ENCODE data around the gene TBL1XR1.
"Not testable (repeated sequence)": the region's sequence is repeated elsewhere in the genome, so short reads cannot be mapped to it uniquely, and the experiment has no call there.

TBL1XR1 gene

GRCh38 chr3:177213801-177214535 is 16.7 kb upstream of the TBL1XR1 start:
- DNase-seq = no peak
- Mint-ChIP-seq H3K27me3 (no peaks in the 10 kb centered on the region), H3K4me1 (peaks cover 3 to 8% of the 10 kb centered on the region in 2 donors), H3K27ac (no peak overlapping the region), H3K36me3 (no peaks in the 10 kb centered on the region), H3K9me3 (no peaks in the 10 kb centered on the region), H3K4me3 (no peak overlapping the region)
- ATAC-seq (replicated peaks) = no peak

GRCh38 chr3:177212756-177213155 is 15.5 kb upstream of the TBL1XR1 start:
- Mint-ChIP-seq H3K4me3 (no peak overlapping the region), H3K27me3 (no peaks in the 10 kb centered on the region), H3K36me3 (no peaks in the 10 kb centered on the region), H3K4me1 (peaks cover 3 to 8% of the 10 kb centered on the region in 2 donors), H3K9me3 (no peaks in the 10 kb centered on the region), H3K27ac (no peak overlapping the region)
- DNase-seq = no peak
- no peak for ATAC-seq (replicated peaks)

GRCh38 chr3:177212278-177212610 is 15.0 kb upstream of the TBL1XR1 start:
- ATAC-seq (replicated peaks) (no peak), DNase-seq (no peak)
- peaks cover 3 to 8% of the 10 kb centered on the region in 2 donors for H3K4me1 Mint-ChIP-seq
- no peak overlapping the region for H3K27ac Mint-ChIP-seq
- no peaks in the 10 kb centered on the region for H3K36me3 Mint-ChIP-seq
- H3K9me3 Mint-ChIP-seq = no peaks in the 10 kb centered on the region
- no peak overlapping the region for H3K4me3 Mint-ChIP-seq
- H3K27me3 Mint-ChIP-seq = no peaks in the 10 kb centered on the region

GRCh38 chr3:177211503-177212277 is 14.4 kb upstream of the TBL1XR1 start:
- H3K9me3 Mint-ChIP-seq = no peaks in the 10 kb centered on the region
- H3K4me3 Mint-ChIP-seq = no peak overlapping the region
- H3K27me3 Mint-ChIP-seq = no peaks in the 10 kb centered on the region
- no peak overlapping the region for H3K27ac Mint-ChIP-seq
- H3K36me3 Mint-ChIP-seq = no peaks in the 10 kb centered on the region
- DNase-seq = no peak
- no peak for ATAC-seq (replicated peaks)
- peaks cover 3 to 8% of the 10 kb centered on the region in 2 donors for H3K4me1 Mint-ChIP-seq

- no peak for ATAC-seq (replicated peaks)
- H3K36me3 Mint-ChIP-seq = no peaks in the 10 kb centered on the region
- no peaks in the 10 kb centered on the region for H3K9me3 Mint-ChIP-seq
- H3K27me3 Mint-ChIP-seq = no peaks in the 10 kb centered on the region
- no peak overlapping the region for H3K4me3 Mint-ChIP-seq
- no peak for DNase-seq
- H3K27ac Mint-ChIP-seq = no peak overlapping the region
- peaks cover 3 to 8% of the 10 kb centered on the region in 2 donors for H3K4me1 Mint-ChIP-seq
Observed at GRCh38 chr3:177210744-177211502, 13.6 kb upstream of the TBL1XR1 start.

GRCh38 chr3:177209509-177209908 is 12.2 kb upstream of the TBL1XR1 start:
- ATAC-seq (replicated peaks) (no peak), DNase-seq (no peak)
- Mint-ChIP-seq H3K4me1 (peaks cover 3 to 8% of the 10 kb centered on the region in 2 donors), H3K27me3 (no peaks in the 10 kb centered on the region), H3K9me3 (no peaks in the 10 kb centered on the region), H3K4me3 (no peak overlapping the region), H3K36me3 (no peaks in the 10 kb centered on the region), H3K27ac (no peak overlapping the region)

- ATAC-seq (replicated peaks) (no peak), DNase-seq (no peak)
- H3K4me3 Mint-ChIP-seq = no peak overlapping the region
- no peak overlapping the region for H3K27ac Mint-ChIP-seq
- H3K27me3 Mint-ChIP-seq = no peaks in the 10 kb centered on the region
- H3K36me3 Mint-ChIP-seq = peaks cover 0 to 2% of the 10 kb centered on the region in 2 donors
- peaks cover 3 to 8% of the 10 kb centered on the region in 2 donors for H3K4me1 Mint-ChIP-seq
- peaks cover 0 to 3% of the 10 kb centered on the region in 2 donors for H3K9me3 Mint-ChIP-seq
Observed at GRCh38 chr3:177208781-177209180, 11.5 kb upstream of the TBL1XR1 start.

GRCh38 chr3:177208223-177208622 is 10.9 kb upstream of the TBL1XR1 start:
- H3K27me3 Mint-ChIP-seq = no peaks in the 10 kb centered on the region
- no peak overlapping the region for H3K4me3 Mint-ChIP-seq
- peaks cover 0 to 3% of the 10 kb centered on the region in 2 donors for H3K9me3 Mint-ChIP-seq
- H3K4me1 Mint-ChIP-seq = peaks cover 3 to 8% of the 10 kb centered on the region in 2 donors
- H3K27ac Mint-ChIP-seq = no peak overlapping the region
- no peak for DNase-seq
- H3K36me3 Mint-ChIP-seq = peaks cover 0 to 2% of the 10 kb centered on the region in 2 donors
- no peak for ATAC-seq (replicated peaks)

GRCh38 chr3:177206936-177207335 is 9.7 kb upstream of the TBL1XR1 start:
- Mint-ChIP-seq H3K27me3 (no peaks in the 10 kb centered on the region), H3K36me3 (peaks cover 0 to 2% of the 10 kb centered on the region in 2 donors), H3K4me1 (peaks cover 2 to 10% of the 10 kb centered on the region in 2 donors), H3K9me3 (peaks cover 0 to 3% of the 10 kb centered on the region in 2 donors), H3K27ac (no peak overlapping the region), H3K4me3 (no peak overlapping the region)
- DNase-seq (no peak), ATAC-seq (replicated peaks) (no peak)

- no peak overlapping the region for H3K27ac Mint-ChIP-seq
- peaks cover 12 to 18% of the 10 kb centered on the region in 2 donors for H3K4me1 Mint-ChIP-seq
- H3K27me3 Mint-ChIP-seq = no peaks in the 10 kb centered on the region
- peaks cover 0 to 3% of the 10 kb centered on the region in 2 donors for H3K9me3 Mint-ChIP-seq
- H3K36me3 Mint-ChIP-seq = peaks cover 0 to 2% of the 10 kb centered on the region in 2 donors
- DNase-seq (no peak), ATAC-seq (replicated peaks) (no peak)
- no peak overlapping the region for H3K4me3 Mint-ChIP-seq
Observed at GRCh38 chr3:177203689-177204395, 6.6 kb upstream of the TBL1XR1 start.

GRCh38 chr3:177203016-177203415 is 5.7 kb upstream of the TBL1XR1 start:
- not testable (repeated sequence) for H3K4me3 Mint-ChIP-seq; H3K36me3 Mint-ChIP-seq; H3K9me3 Mint-ChIP-seq; H3K27me3 Mint-ChIP-seq; H3K27ac Mint-ChIP-seq; ATAC-seq (replicated peaks); DNase-seq
- peaks cover 16 to 26% of the 10 kb centered on the region in 2 donors for H3K4me1 Mint-ChIP-seq

GRCh38 chr3:177201700-177202397 is 4.6 kb upstream of the TBL1XR1 start:
- Mint-ChIP-seq H3K27ac (peak overlapping the region; percentile 80), H3K4me3 (peak overlapping the region; percentile 5 to 15), H3K36me3 (peaks cover 0 to 2% of the 10 kb centered on the region in 2 donors), H3K27me3 (no peaks in the 10 kb centered on the region), H3K4me1 (peaks cover 16 to 26% of the 10 kb centered on the region in 2 donors), H3K9me3 (peaks cover 0 to 3% of the 10 kb centered on the region in 2 donors)
- DNase-seq = peak; percentile 38
- ATAC-seq (replicated peaks) = peak; percentile 60 to 61

- DNase-seq = no peak
- H3K4me3 Mint-ChIP-seq = no peak overlapping the region
- H3K36me3 Mint-ChIP-seq = peaks cover 5 to 13% of the 10 kb centered on the region in 2 donors
- peaks cover 0 to 3% of the 10 kb centered on the region in 2 donors for H3K9me3 Mint-ChIP-seq
- peaks cover 17 to 38% of the 10 kb centered on the region in 2 donors for H3K4me1 Mint-ChIP-seq
- peak overlapping the region; percentile 42 for H3K27ac Mint-ChIP-seq
- no peaks in the 10 kb centered on the region for H3K27me3 Mint-ChIP-seq
- no peak for ATAC-seq (replicated peaks)
Observed at GRCh38 chr3:177199206-177199760, 2.0 kb upstream of the TBL1XR1 start.

Measured in stimulated activated naive B cell treated with anti-CD40 and anti-IgM and Interleukin-4, amounts not matched to agents 10 μg/mL and 1 μg/mL and 100 μg/mL, for 72 hours (primary cell).